Hepatocyte (in vitro differentiated cells): ENCODE results near the gene TMCC2. TPM values are rescaled to one million over a fixed set of nuclear protein-coding genes. Genes with fewer than 3 reads are reported as not detected.

Source experiments
- DNase-seq: peaks from one replicate; pipeline ENCODE4 v3.0.0-alpha.2; 2016; ENCODE audit warnings: low spot score
- H2AFZ ChIP-seq: fragments of 200-600 bp; sonication (generic); 2 replicates; pipeline ENCODE4 v1.6.0; 2016; ENCODE audit warnings: antibody characterized with exemption, mild to moderate bottlenecking
- H3K27ac ChIP-seq: fragments of 200-600 bp; sonication (generic); 2 replicates; pipeline ENCODE4 v1.5.1; 2016; ENCODE audit warnings: mild to moderate bottlenecking
- H3K27me3 ChIP-seq: fragments of 200-600 bp; sonication (generic); 2 replicates; pipeline ENCODE4 v1.6.1; 2016
- H3K36me3 ChIP-seq: fragments of 200-600 bp; sonication (generic); replicated peaks from 2 replicates; pipeline ENCODE4 v1.5.1; 2016; ENCODE audit warnings: low read depth; ENCODE audit not compliant: insufficient read depth
- H3K4me1 ChIP-seq: fragments of 200-600 bp; sonication (generic); 2 replicates; pipeline ENCODE4 v1.5.1; 2016; ENCODE audit warnings: mild to moderate bottlenecking, moderate library complexity; ENCODE audit not compliant: insufficient read depth
- H3K4me2 ChIP-seq: fragments of 200-600 bp; sonication (generic); 2 replicates; pipeline ENCODE4 v1.6.0; 2016
- H3K4me3 ChIP-seq: fragments of 200-600 bp; sonication (generic); 2 replicates; pipeline ENCODE4 v1.5.1; 2016; ENCODE audit warnings: mild to moderate bottlenecking
- H3K79me2 ChIP-seq: fragments of 200-600 bp; sonication (generic); 2 replicates; pipeline ENCODE4 v1.6.0; 2017; ENCODE audit warnings: mild to moderate bottlenecking
- H3K9me2 ChIP-seq: fragments of 200-600 bp; sonication (generic); replicated peaks from 2 replicates; pipeline ENCODE4 v1.6.0; 2017; ENCODE audit warnings: mild to moderate bottlenecking; ENCODE audit not compliant: insufficient read depth
- H3K9me3 ChIP-seq: fragments of 200-600 bp; sonication (generic); 2 replicates; pipeline ENCODE4 v1.5.1; 2016; ENCODE audit warnings: low read depth, mild to moderate bottlenecking
- H4K20me1 ChIP-seq: fragments of 200-600 bp; sonication (generic); 2 replicates; pipeline ENCODE4 v1.6.0; 2016; ENCODE audit warnings: mild to moderate bottlenecking; ENCODE audit not compliant: insufficient read depth, poor library complexity, severe bottlenecking
- EZH2 ChIP-seq: fragments of 200-600 bp; sonication (generic); IDR thresholded peaks from 2 replicates; pipeline ENCODE4 v1.6.1; 2016; ENCODE audit warnings: antibody characterized with exemption, mild to moderate bottlenecking, borderline replicate concordance
- EZH2phosphoT487 ChIP-seq: fragments of 200-600 bp; sonication (generic); IDR thresholded peaks from one replicate; pipeline ENCODE4 v1.6.1; 2018; ENCODE audit warnings: antibody characterized with exemption, mild to moderate bottlenecking, low read depth, moderate library complexity; ENCODE audit not compliant: unreplicated experiment, severe bottlenecking
- WGBS: methylation state at CpG from one replicate; pipeline ENCODE4 v1.1.6; 2016; ENCODE audit warnings: low lambda C conversion rate; ENCODE audit errors: missing lambda C conversion rate; 5-methylcytosine and 5-hydroxymethylcytosine counted together
- polyA plus RNA-seq: library from polyadenylated mRNA; unstranded; fragments of >200 nt; fragmentation: Nextera tagmentation; extraction: Ambion mirVana; gene quantifications from 2 replicates; pipeline ENCODE4 v1.2.1, GENCODE V29; 2016
- total RNA-seq: library from RNA; depleted of rRNA; stranded (reverse); fragments of >200 nt; gene quantifications from 2 replicates; pipeline ENCODE4 v1.2.3, GENCODE V29; 2014
- TF ChIP-seq, protein P1 (sequence below): fragments of 200-600 bp; sonication (generic); IDR thresholded peaks from 2 replicates; pipeline ENCODE4 v1.5.1; 2016; ENCODE audit warnings: antibody characterized with exemption, mild to moderate bottlenecking; ENCODE audit not compliant: poor library complexity

TMCC2 gene
- total and polyA plus RNA-seq, 2 experiments from 2014 or later: 2.5 to 2.9 TPM

GRCh38 chr1:205243350-205244191 lies 15.8 kb downstream of the TMCC2 start:
- no peak for DNase-seq
- H3K4me1 ChIP-seq: peaks cover 23% of the 10 kb centered on the region
- no peak overlapping the region for H3K4me3 ChIP-seq
- H4K20me1 ChIP-seq: no peaks in the 10 kb centered on the region
- no peaks in the 10 kb centered on the region for H3K9me2 ChIP-seq
- no peak overlapping the region for H3K27ac ChIP-seq
- TF ChIP-seq EZH2phosphoT487: no peak
- TF ChIP-seq, protein P1, sequence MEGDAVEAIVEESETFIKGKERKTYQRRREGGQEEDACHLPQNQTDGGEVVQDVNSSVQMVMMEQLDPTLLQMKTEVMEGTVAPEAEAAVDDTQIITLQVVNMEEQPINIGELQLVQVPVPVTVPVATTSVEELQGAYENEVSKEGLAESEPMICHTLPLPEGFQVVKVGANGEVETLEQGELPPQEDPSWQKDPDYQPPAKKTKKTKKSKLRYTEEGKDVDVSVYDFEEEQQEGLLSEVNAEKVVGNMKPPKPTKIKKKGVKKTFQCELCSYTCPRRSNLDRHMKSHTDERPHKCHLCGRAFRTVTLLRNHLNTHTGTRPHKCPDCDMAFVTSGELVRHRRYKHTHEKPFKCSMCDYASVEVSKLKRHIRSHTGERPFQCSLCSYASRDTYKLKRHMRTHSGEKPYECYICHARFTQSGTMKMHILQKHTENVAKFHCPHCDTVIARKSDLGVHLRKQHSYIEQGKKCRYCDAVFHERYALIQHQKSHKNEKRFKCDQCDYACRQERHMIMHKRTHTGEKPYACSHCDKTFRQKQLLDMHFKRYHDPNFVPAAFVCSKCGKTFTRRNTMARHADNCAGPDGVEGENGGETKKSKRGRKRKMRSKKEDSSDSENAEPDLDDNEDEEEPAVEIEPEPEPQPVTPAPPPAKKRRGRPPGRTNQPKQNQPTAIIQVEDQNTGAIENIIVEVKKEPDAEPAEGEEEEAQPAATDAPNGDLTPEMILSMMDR: no peak
- TF ChIP-seq EZH2: no peak
- H3K27me3 ChIP-seq: no peaks in the 10 kb centered on the region
- H3K36me3 ChIP-seq: no peaks in the 10 kb centered on the region
- H2AFZ ChIP-seq: no peak overlapping the region
- whole genome bisulfite sequencing: 95% methylated on average over 8 of the region's 8 CpGs
- no peaks in the 10 kb centered on the region for H3K79me2 ChIP-seq
- H3K4me2 ChIP-seq: no peak overlapping the region
- H3K9me3 ChIP-seq: no peaks in the 10 kb centered on the region

GRCh38 chr1:205244384-205244783 lies 16.6 kb downstream of the TMCC2 start:
- 76% methylated on average over 4 of the region's 4 CpGs for WGBS
- Histone ChIP-seq H4K20me1 (no peaks in the 10 kb centered on the region), H3K9me2 (no peaks in the 10 kb centered on the region), H3K36me3 (no peaks in the 10 kb centered on the region), H3K4me3 (no peak overlapping the region), H3K79me2 (no peaks in the 10 kb centered on the region), H3K27ac (no peak overlapping the region), H3K4me1 (peaks cover 31% of the 10 kb centered on the region), H3K9me3 (no peaks in the 10 kb centered on the region), H3K4me2 (no peak overlapping the region), H2AFZ (no peak overlapping the region), H3K27me3 (no peaks in the 10 kb centered on the region)
- no peak for DNase-seq
- TF ChIP-seq EZH2phosphoT487 (no peak), EZH2 (no peak)
- TF ChIP-seq, protein P1: no peak

- DNase-seq: no peak
- H3K9me3 ChIP-seq: no peaks in the 10 kb centered on the region
- no peak overlapping the region for H3K27ac ChIP-seq
- TF ChIP-seq EZH2phosphoT487: no peak
- TF ChIP-seq, protein P1: no peak
- no peak for TF ChIP-seq EZH2
- H3K4me3 ChIP-seq: no peak overlapping the region
- no peaks in the 10 kb centered on the region for H4K20me1 ChIP-seq
- no peak overlapping the region for H3K4me2 ChIP-seq
- no peaks in the 10 kb centered on the region for H3K36me3 ChIP-seq
- H3K79me2 ChIP-seq: no peaks in the 10 kb centered on the region
- WGBS: 92% methylated on average over 7 of the region's 7 CpGs
- no peak overlapping the region for H2AFZ ChIP-seq
- no peaks in the 10 kb centered on the region for H3K9me2 ChIP-seq
- H3K4me1 ChIP-seq: peaks cover 38% of the 10 kb centered on the region
- no peaks in the 10 kb centered on the region for H3K27me3 ChIP-seq
Observed at GRCh38 chr1:205245096-205245495, 17.4 kb downstream of the TMCC2 start.
